Heart left ventricle (tissue), 16 donors: Measurements from ENCODE around the gene ZBTB8B. TPM values are rescaled to one million over a fixed set of nuclear protein-coding genes. Genes with fewer than 3 reads are reported as not detected.
A peak's percentile ranks its signal among the peaks of the same experiment; 100 is the strongest.
"Not testable (repeated sequence)": the region's sequence is repeated elsewhere in the genome, so short reads cannot be mapped to it uniquely, and the experiment has no call there.

Experiments
- ATAC-seq, 4 donors: fragments of 200-7000 bp; cut with Tn5 transposase; one replicate each; pipeline ENCODE4 v1.9.1; 2020 to 2022; ENCODE audit warnings: moderate library complexity in 4 of 4, mild to moderate bottlenecking in 3 of 4, moderate number of reproducible peaks in 1 of 4
- DNase-seq, 5 donors: peaks; one replicate each; pipeline ENCODE4 v3.0.0-alpha.2; 2020
- H3K27ac ChIP-seq, 12 donors: fragments of 200-600 bp; sonication (generic) in 4 of 12; one replicate each; pipeline versions ENCODE4 v1.5.0 to v1.8.0; 2016 to 2022; ENCODE audit warnings: mild to moderate bottlenecking in 2 of 12
- H3K27me3 ChIP-seq, 9 donors: fragments of 200-600 bp; sonication (generic) in 2 of 9; one replicate each; pipeline versions ENCODE4 v1.5.1 to v1.8.0; 2016 to 2022; ENCODE audit warnings: mild to moderate bottlenecking in 3 of 9
- H3K36me3 ChIP-seq, 9 donors: fragments of 200-600 bp; sonication (generic) in 2 of 9; one replicate each; pipeline versions ENCODE4 v1.5.0 to v1.8.0; 2018 to 2022; ENCODE audit warnings: mild to moderate bottlenecking in 2 of 9
- H3K4me1 ChIP-seq, 12 donors: fragments of 200-600 bp; sonication (generic) in 4 of 12; one replicate each; pipeline versions ENCODE4 v1.5.0 to v1.8.0; 2016 to 2022; ENCODE audit warnings: mild to moderate bottlenecking in 3 of 12
- H3K4me3 ChIP-seq, 12 donors: fragments of 200-600 bp; sonication (generic) in 4 of 12; one replicate each; pipeline versions ENCODE4 v1.5.0 to v1.8.0; 2017 to 2022; ENCODE audit warnings: mild to moderate bottlenecking in 9 of 12, moderate library complexity in 4 of 12
- H3K9me3 ChIP-seq, 12 donors: fragments of 200-600 bp; sonication (generic) in 4 of 12; one replicate each; pipeline versions ENCODE4 v1.5.0 to v1.8.0; 2016 to 2022; ENCODE audit warnings: mild to moderate bottlenecking in 1 of 12
- POLR2A ChIP-seq, 2 donors: fragments of 450-650 bp; IDR thresholded peaks; one replicate each; pipeline ENCODE4 v1.6.1; 2017; ENCODE audit warnings: antibody characterized with exemption in 2 of 2, mild to moderate bottlenecking in 2 of 2, moderate library complexity in 2 of 2
- WGBS, 4 donors: extraction: QIAGEN DNeasy Blood & Tissue Kit in 2 of 4; methylation state at CpG; one replicate each; pipeline versions ENCODE4 v1.1.5 to v1.1.7; 2013 to 2018; 5-methylcytosine and 5-hydroxymethylcytosine counted together
- intact Hi-C, 10 donors: fragments of 100-400 bp; cut with DNase I; formaldehyde crosslinking; loops; one replicate each; pipeline versions ENCODE4 v1.11.1 to v1.14.2; 2022
- polyA plus RNA-seq, 2 donors: library from polyadenylated mRNA; stranded (reverse); fragments of 200-250 nt; gene quantifications; one replicate each; pipeline ENCODE4 v1.2.3, GENCODE V29; 2013
- total RNA-seq, 9 donors: library from RNA; depleted of rRNA in 2 of 9; stranded (reverse); fragments of >200 nt in 2 of 9; fragmentation: NEBNext Ultra II Directional in 3 of 9; extraction: Animal tissue kit (Norgen Biotek cat#: 25700) in 3 of 9; gene quantifications; one replicate each; pipeline versions ENCODE4 v1.1.0 to v1.2.4, GENCODE V29; 2016 to 2023
- TF ChIP-seq, protein P1 (sequence below), 12 donors: fragments of 200-600 bp; sonication (generic) in 4 of 12; IDR thresholded peaks; one replicate each; pipeline versions ENCODE4 v1.5.0 to v1.8.0; 2018 to 2022; ENCODE audit warnings: antibody characterized with exemption in 12 of 12, mild to moderate bottlenecking in 5 of 12
- donor health status: ischemic (EF 13 %, LVEDD 7.1; RV severe dilation, severe dysfunction).
- donor health status: healthy with polysubstance abuse.
- donor health status: DM: no; HTN: yes; CAD: no.
- donor health status: DM: no; HTN: no; CAD: no.
- donor health status: ischemic (EF 25% LVEDD 6.9; RV normal size, moderate dysfunction).
- donor health status: ischemic (EF 25% LVEDD 5.7; RV mildly dilated, moderate dysfunction).
- donor health status: healthy.
- donor health status: DM: yes; HTN: yes; CAD: no.
- donor health status: ischemic (EF 35%, LVEDD 5.7; RV mildly dilated, moderate dysfunction).
- donor health status: nonischemic (EF 11% LVEDD 7.7; RV severe dilation, severe dysfunction).
- donor health status: DM: yes; HTN: yes; CAD: no.
- donor health status: PGD.
- donor health status: ischemic (EF 29% LVEDD 5.4; RV normal size, mild dysfunction).
- donor health status: nonischemic (EF 23%, LVEDD 6.1; RV moderate dilation, normal function).

The ZBTB8B gene
- total and polyA plus RNA-seq, 11 donors: 0.01 to 0.02 TPM; not detected in 9

- 19 to 26% (median 25%) methylated on average over 1 of the region's 1 CpG for WGBS, 4 donors
- no peak overlapping the region for H3K4me3 ChIP-seq
- peaks cover 0 to 4% (median 0%) of the 10 kb centered on the region in 12 donors for H3K4me1 ChIP-seq
- DNase-seq: peak in 1 of 5 donors; percentile 41
- intact Hi-C loops: loop anchor here in 2 of 10 donors (5.0 to 10.0 kb wide), 2 partner anchors 160 to 318 kb away; no protein-coding TSS in a partner anchor
- H3K9me3 ChIP-seq: peaks cover 0 to 28% (median 12%) of the 10 kb centered on the region in 12 donors
- peak in 3 of 4 donors; percentile 26 to 53 (median 48) for ATAC-seq
- TF ChIP-seq POLR2A (IDR thresholded peaks at IDR 0.05): no peak
- no peaks in the 10 kb centered on the region for H3K36me3 ChIP-seq
- no peak overlapping the region for H3K27ac ChIP-seq
- H3K27me3 ChIP-seq: peaks cover 0 to 3% (median 0%) of the 10 kb centered on the region in 9 donors
Observed at GRCh38 chr1:32454726-32455125, 10.1 kb upstream of the ZBTB8B start.

- no peak overlapping the region for H3K27ac ChIP-seq
- WGBS, 4 donors: 95 to 97% (median 95%) methylated on average over 2 of the region's 2 CpGs
- TF ChIP-seq POLR2A (IDR thresholded peaks at IDR 0.05): no peak
- TF ChIP-seq, protein P1, sequence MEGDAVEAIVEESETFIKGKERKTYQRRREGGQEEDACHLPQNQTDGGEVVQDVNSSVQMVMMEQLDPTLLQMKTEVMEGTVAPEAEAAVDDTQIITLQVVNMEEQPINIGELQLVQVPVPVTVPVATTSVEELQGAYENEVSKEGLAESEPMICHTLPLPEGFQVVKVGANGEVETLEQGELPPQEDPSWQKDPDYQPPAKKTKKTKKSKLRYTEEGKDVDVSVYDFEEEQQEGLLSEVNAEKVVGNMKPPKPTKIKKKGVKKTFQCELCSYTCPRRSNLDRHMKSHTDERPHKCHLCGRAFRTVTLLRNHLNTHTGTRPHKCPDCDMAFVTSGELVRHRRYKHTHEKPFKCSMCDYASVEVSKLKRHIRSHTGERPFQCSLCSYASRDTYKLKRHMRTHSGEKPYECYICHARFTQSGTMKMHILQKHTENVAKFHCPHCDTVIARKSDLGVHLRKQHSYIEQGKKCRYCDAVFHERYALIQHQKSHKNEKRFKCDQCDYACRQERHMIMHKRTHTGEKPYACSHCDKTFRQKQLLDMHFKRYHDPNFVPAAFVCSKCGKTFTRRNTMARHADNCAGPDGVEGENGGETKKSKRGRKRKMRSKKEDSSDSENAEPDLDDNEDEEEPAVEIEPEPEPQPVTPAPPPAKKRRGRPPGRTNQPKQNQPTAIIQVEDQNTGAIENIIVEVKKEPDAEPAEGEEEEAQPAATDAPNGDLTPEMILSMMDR (IDR thresholded peaks at IDR 0.05): no peak
- intact Hi-C loops: loop anchor here in 1 of 10 donors (10.0 kb wide), 1 partner anchor 159 kb away; no protein-coding TSS in a partner anchor
- ATAC-seq: no peak
- H3K4me3 ChIP-seq: no peak overlapping the region
- peaks cover 0 to 22% (median 10%) of the 10 kb centered on the region in 12 donors for H3K9me3 ChIP-seq
- DNase-seq: no peak
- H3K27me3 ChIP-seq: peaks cover 0 to 3% (median 0%) of the 10 kb centered on the region in 9 donors
- H3K36me3 ChIP-seq: no peaks in the 10 kb centered on the region
- peaks cover 0 to 4% (median 0%) of the 10 kb centered on the region in 12 donors for H3K4me1 ChIP-seq
Observed at GRCh38 chr1:32455958-32456357, 8.9 kb upstream of the ZBTB8B start.

DNA sequence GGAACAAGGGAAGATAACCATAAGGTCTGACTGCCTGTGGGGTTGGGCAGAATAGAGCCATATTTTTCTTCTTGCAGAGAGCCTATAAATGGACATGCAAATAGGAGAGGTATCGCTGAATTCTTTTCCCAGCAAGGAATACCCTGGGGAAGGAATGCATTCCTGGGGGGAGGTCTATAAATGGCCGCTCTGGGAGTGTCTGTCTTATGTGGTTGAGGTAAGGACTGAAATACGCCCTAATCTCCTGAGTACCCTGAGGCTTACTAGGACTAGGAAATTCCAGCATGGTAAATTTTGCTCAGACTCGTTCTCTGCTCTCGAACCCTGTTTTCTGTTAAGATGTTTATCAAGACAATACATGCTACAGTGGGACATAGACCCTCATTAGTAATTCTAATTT lies 6.1 kb upstream of the ZBTB8B start:
- WGBS, 4 donors: 85 to 94% (median 91%) methylated on average over 5 of the region's 5 CpGs
- H3K36me3 ChIP-seq: not testable (repeated sequence)

GRCh38 chr1:32462977-32463376 lies 1.9 kb upstream of the ZBTB8B start:
- H3K4me3 ChIP-seq, ATAC-seq, H3K27ac ChIP-seq, DNase-seq, intact Hi-C loops, H3K36me3 ChIP-seq: not testable (repeated sequence)
- WGBS, 4 donors: 90 to 93% (median 92%) methylated on average over 2 of the region's 2 CpGs
- H3K9me3 ChIP-seq: peaks cover 0 to 20% (median 10%) of the 10 kb centered on the region in 12 donors
- peaks cover 0 to 16% (median 10%) of the 10 kb centered on the region in 12 donors for H3K4me1 ChIP-seq
- H3K27me3 ChIP-seq: peaks cover 5 to 49% (median 21%) of the 10 kb centered on the region in 9 donors

More for the DNA sequence above, 6.1 kb upstream of the ZBTB8B start:
- intact Hi-C loops: loop anchor here in 1 of 10 donors (10.0 kb wide), 1 partner anchor 156 kb away; no protein-coding TSS in a partner anchor
- not testable (repeated sequence) for H3K27ac ChIP-seq, H3K4me1 ChIP-seq, H3K27me3 ChIP-seq, H3K4me3 ChIP-seq, DNase-seq, ATAC-seq
- peaks cover 0 to 22% (median 10%) of the 10 kb centered on the region in 12 donors for H3K9me3 ChIP-seq

DNA sequence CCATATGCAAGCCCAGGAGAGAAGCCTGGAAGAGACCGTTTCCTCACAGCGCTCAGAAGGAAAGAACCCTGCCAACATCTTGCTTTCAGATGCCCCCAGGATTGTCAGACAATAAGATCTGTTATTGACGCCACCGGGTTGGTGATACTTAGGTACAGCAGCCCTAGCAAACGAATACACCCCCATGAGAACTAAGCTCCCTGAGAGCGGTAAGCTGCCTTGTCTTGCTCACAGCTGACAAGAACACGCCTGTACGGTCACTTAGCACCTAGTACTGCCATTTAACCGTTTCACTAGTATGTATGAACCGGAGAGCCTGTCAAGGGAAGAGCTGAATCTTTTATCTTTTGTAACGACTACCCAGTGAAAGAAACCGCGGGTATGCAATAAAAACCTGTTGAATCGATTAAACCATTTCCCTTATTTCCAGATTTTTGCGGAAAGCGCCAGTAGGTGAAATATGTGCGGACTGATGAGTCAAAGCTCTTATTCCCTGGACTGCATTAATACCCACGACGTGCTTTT lies 619 bp upstream of the ZBTB8B start:
- peak in 2 of 4 donors; percentile 40 to 62 for ATAC-seq
- WGBS, 4 donors: 4 to 7% (median 5%) methylated on average over 18 to 19 of the region's 19 CpGs
- peak overlapping the region; percentile 25 to 58 (median 52) for H3K4me3 ChIP-seq
- peaks cover 5 to 60% (median 21%) of the 10 kb centered on the region in 9 donors for H3K27me3 ChIP-seq
- H3K4me1 ChIP-seq: peaks cover 0 to 16% (median 10%) of the 10 kb centered on the region in 12 donors
- H3K36me3 ChIP-seq: no peaks in the 10 kb centered on the region
- no peak overlapping the region for H3K27ac ChIP-seq
- peaks cover 0 to 7% (median 2%) of the 10 kb centered on the region in 12 donors for H3K9me3 ChIP-seq
- DNase-seq: no peak
- intact Hi-C loops: no loop called here
- no peak for TF ChIP-seq POLR2A (IDR thresholded peaks at IDR 0.05)
- TF ChIP-seq, protein P1 (IDR thresholded peaks at IDR 0.05): peak in 1 of 12 donors; percentile 3
